Activated CD8-positive, alpha-beta T cell treated with anti-CD3 and anti-CD28 coated beads for 36 hours (primary cell): ENCODE results near the gene NSMCE1. TPM values are rescaled to one million over a fixed set of nuclear protein-coding genes. Genes with fewer than 3 reads are reported as not detected.

Experiments used
- ATAC-seq: fragments of 200-7000 bp; cut with Tn5 transposase; one replicate; pipeline ENCODE4 v1.10.0; 2021; ENCODE audit warnings: mild to moderate bottlenecking, moderate library complexity
- CTCF ChIA-PET: fragments of 350-600 bp; sonication (Branson Sonifier 250); formaldehyde crosslinking; loops from one replicate; lab custom pipeline; 2021; ENCODE audit warnings: antibody characterized with exemption; lab: Charles Lee
- POLR2A ChIA-PET: fragments of 350-600 bp; sonication (Branson Sonifier 250); formaldehyde crosslinking; loops from one replicate; lab custom pipeline; 2021; ENCODE audit warnings: antibody characterized with exemption; lab: Charles Lee
- DNase-seq: peaks from one replicate; pipeline ENCODE4 v3.0.0-alpha.2; 2020
- H3K27ac Mint-ChIP-seq: one replicate; pipeline ENCODE4 v1.8.0; 2021; ENCODE audit warnings: mild to moderate bottlenecking, mixed read lengths
- H3K27me3 Mint-ChIP-seq: one replicate; pipeline ENCODE4 v1.8.0; 2021; ENCODE audit warnings: mixed read lengths
- H3K36me3 Mint-ChIP-seq: one replicate; pipeline ENCODE4 v1.8.0; 2021; ENCODE audit warnings: low read depth, mixed read lengths
- H3K4me1 Mint-ChIP-seq: one replicate; pipeline ENCODE4 v1.8.0; 2021; ENCODE audit warnings: low read depth, mixed read lengths
- H3K4me3 Mint-ChIP-seq: one replicate; pipeline ENCODE4 v1.8.0; 2021; ENCODE audit warnings: mild to moderate bottlenecking, moderate library complexity, mixed read lengths
- H3K9me3 Mint-ChIP-seq: one replicate; pipeline ENCODE4 v1.8.0; 2021; ENCODE audit warnings: mixed read lengths
- CTCF ChIP-seq: fragments of 200-600 bp; IDR thresholded peaks from one replicate; pipeline ENCODE4 v1.8.0; 2022; ENCODE audit warnings: antibody characterized with exemption, mild to moderate bottlenecking
- intact Hi-C: fragments of 100-400 bp; cut with micrococcal nuclease; formaldehyde crosslinking; loops from one replicate; pipeline ENCODE4 v1.10.0; 2022
- total RNA-seq, 2 experiments: library from RNA; stranded (reverse); gene quantifications; one replicate each; pipeline ENCODE4 v1.2.3, GENCODE V29; 2021

Gene NSMCE1
- total RNA-seq, 2 experiments from 2014 or later, result 150 to 156 TPM

GRCh38 chr16:27229891-27230470, 38.6 kb downstream of the NSMCE1 start:
- peak overlapping the region; percentile 72 for H3K4me3 Mint-ChIP-seq
- peaks cover 61% of the 10 kb centered on the region for H3K36me3 Mint-ChIP-seq
- peak overlapping the region; percentile 98 for H3K27ac Mint-ChIP-seq
- DNase-seq, result no peak
- H3K27me3 Mint-ChIP-seq, result no peaks in the 10 kb centered on the region
- ChIA-PET POLR2A (interaction anchor here (1.4 to 9.4 kb wide), 8 partner anchors 19 to 176 kb away, joined by 3 to 134 read pairs (median 10); partner anchors contain the start of gene NSMCE1), CTCF (interaction anchor here (0.9 to 13.1 kb wide), 19 partner anchors 9 to 221 kb away, joined by 3 to 203 read pairs (median 5); partner anchors contain the start of genes KDM8 and NSMCE1)
- no peak for TF ChIP-seq CTCF
- ATAC-seq, result no peak
- intact Hi-C loops, result loop anchor here (2.0 kb wide), 1 partner anchor 225 kb away; no protein-coding TSS in a partner anchor
- no peaks in the 10 kb centered on the region for H3K9me3 Mint-ChIP-seq
- peaks cover 73% of the 10 kb centered on the region for H3K4me1 Mint-ChIP-seq

GRCh38 chr16:27228621-27229501, 39.7 kb downstream of the NSMCE1 start:
- Mint-ChIP-seq H3K4me3 (no peak overlapping the region), H3K36me3 (peaks cover 61% of the 10 kb centered on the region), H3K27me3 (no peaks in the 10 kb centered on the region), H3K27ac (peak overlapping the region; percentile 18), H3K9me3 (no peaks in the 10 kb centered on the region), H3K4me1 (peaks cover 67% of the 10 kb centered on the region)
- ATAC-seq (no peak), DNase-seq (no peak)
- ChIA-PET POLR2A (interaction anchor here (1.3 to 7.1 kb wide), 4 partner anchors 27 to 178 kb away, joined by 3 to 68 read pairs (median 5); no protein-coding TSS in a partner anchor), CTCF (interaction anchor here (0.9 to 13.1 kb wide), 6 partner anchors 45 to 138 kb away, joined by 3 to 203 read pairs (median 4); no protein-coding TSS in a partner anchor)
- TF ChIP-seq CTCF, result no peak
- intact Hi-C loops, result no loop called here

GRCh38 chr16:27228045-27228444, 40.5 kb downstream of the NSMCE1 start:
- Mint-ChIP-seq H3K4me3 (no peak overlapping the region), H3K9me3 (no peaks in the 10 kb centered on the region), H3K27me3 (no peaks in the 10 kb centered on the region), H3K36me3 (peaks cover 54% of the 10 kb centered on the region), H3K27ac (no peak overlapping the region), H3K4me1 (peaks cover 59% of the 10 kb centered on the region)
- ChIA-PET POLR2A (interaction anchor here (0.9 to 7.1 kb wide), 3 partner anchors 16 to 89 kb away, joined by 3 to 68 read pairs (median 3); no protein-coding TSS in a partner anchor), CTCF (interaction anchor here (1.1 to 13.1 kb wide), 3 partner anchors 54 to 128 kb away, joined by 3 to 203 read pairs (median 3); no protein-coding TSS in a partner anchor)
- no peak for ATAC-seq
- no peak for DNase-seq
- intact Hi-C loops, result no loop called here
- TF ChIP-seq CTCF, result no peak

GRCh38 chr16:27226976-27227705, 41.4 kb downstream of the NSMCE1 start:
- Mint-ChIP-seq H3K27me3 (no peaks in the 10 kb centered on the region), H3K4me1 (peaks cover 50% of the 10 kb centered on the region), H3K4me3 (no peak overlapping the region), H3K36me3 (peaks cover 46% of the 10 kb centered on the region), H3K9me3 (no peaks in the 10 kb centered on the region), H3K27ac (no peak overlapping the region)
- CTCF ChIA-PET, result interaction anchor here (1.1 to 13.1 kb wide), 5 partner anchors 8 to 141 kb away, joined by 3 to 203 read pairs (median 6); no protein-coding TSS in a partner anchor
- DNase-seq (no peak), ATAC-seq (no peak)
- intact Hi-C loops, result no loop called here
- POLR2A ChIA-PET, result interaction anchor here (0.9 to 7.1 kb wide), 3 partner anchors 8 to 90 kb away, joined by 3 to 68 read pairs (median 13); no protein-coding TSS in a partner anchor
- TF ChIP-seq CTCF, result no peak
